Fibroblast of lung (primary cell): ENCODE data around the gene WWOX.

Source experiments
- EZH2 ChIP-seq: IDR thresholded peaks from 2 replicates; pipeline ENCODE4 v1.5.1; 2012; ENCODE audit warnings: low read length, control low read depth, mild to moderate bottlenecking; ENCODE audit errors: missing control alignments
- TF ChIP-seq, protein P1 (sequence below), 2 donors: IDR thresholded peaks in 1 of 2; conservative IDR thresholded peaks in 1 of 2; 1 replicate in 1 of 2; 2 replicates in 1 of 2; pipeline ENCODE4 v1.5.1; 2011 to 2012; ENCODE audit warnings: low read length in 2 of 2, control low read depth in 1 of 2, inconsistent platforms in 1 of 2, low read depth in 1 of 2, mild to moderate bottlenecking in 1 of 2

DNA sequence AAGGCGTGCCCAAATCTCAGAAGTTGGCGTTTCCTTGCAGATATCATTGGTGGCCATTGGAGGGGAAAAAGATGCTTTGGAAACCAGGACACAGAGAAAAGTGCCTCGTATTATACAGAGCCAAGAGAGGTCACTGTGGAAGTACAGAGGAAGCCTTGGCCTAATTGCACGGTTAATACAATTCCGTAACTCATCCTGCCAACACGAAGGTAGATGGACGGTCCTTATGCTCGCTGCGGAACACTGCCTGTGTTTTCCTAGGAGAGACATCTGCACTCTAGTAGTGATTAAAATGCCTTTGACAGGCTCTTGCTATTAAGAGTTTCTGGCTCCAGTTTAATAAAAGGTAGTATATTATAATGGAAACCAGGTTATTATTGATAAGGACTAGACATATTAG is 536.4 kb downstream of the WWOX start:
- TF ChIP-seq, protein P1, sequence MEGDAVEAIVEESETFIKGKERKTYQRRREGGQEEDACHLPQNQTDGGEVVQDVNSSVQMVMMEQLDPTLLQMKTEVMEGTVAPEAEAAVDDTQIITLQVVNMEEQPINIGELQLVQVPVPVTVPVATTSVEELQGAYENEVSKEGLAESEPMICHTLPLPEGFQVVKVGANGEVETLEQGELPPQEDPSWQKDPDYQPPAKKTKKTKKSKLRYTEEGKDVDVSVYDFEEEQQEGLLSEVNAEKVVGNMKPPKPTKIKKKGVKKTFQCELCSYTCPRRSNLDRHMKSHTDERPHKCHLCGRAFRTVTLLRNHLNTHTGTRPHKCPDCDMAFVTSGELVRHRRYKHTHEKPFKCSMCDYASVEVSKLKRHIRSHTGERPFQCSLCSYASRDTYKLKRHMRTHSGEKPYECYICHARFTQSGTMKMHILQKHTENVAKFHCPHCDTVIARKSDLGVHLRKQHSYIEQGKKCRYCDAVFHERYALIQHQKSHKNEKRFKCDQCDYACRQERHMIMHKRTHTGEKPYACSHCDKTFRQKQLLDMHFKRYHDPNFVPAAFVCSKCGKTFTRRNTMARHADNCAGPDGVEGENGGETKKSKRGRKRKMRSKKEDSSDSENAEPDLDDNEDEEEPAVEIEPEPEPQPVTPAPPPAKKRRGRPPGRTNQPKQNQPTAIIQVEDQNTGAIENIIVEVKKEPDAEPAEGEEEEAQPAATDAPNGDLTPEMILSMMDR (conservative IDR thresholded peaks at IDR 0.05 in 1 of 2, IDR thresholded peaks at IDR 0.05 in 1 of 2; ENCODE audit: low read depth in 1 of 2, low read length in 2 of 2) = no peak
- no peak for TF ChIP-seq EZH2
